NOMO-1 treated with DMSO at 0.1 percent for 48 hours (cell line): ENCODE results near the gene ARHGEF25.
"Not testable (repeated sequence)": the region's sequence is repeated elsewhere in the genome, so short reads cannot be mapped to it uniquely, and the experiment has no call there.

ENCODE experiments used
- DNase-seq: peaks from one replicate; lab custom pipeline; 2025; ENCODE audit not compliant: unreplicated experiment; lab: John Stamatoyannopoulos, UW

The ARHGEF25 gene

DNA sequence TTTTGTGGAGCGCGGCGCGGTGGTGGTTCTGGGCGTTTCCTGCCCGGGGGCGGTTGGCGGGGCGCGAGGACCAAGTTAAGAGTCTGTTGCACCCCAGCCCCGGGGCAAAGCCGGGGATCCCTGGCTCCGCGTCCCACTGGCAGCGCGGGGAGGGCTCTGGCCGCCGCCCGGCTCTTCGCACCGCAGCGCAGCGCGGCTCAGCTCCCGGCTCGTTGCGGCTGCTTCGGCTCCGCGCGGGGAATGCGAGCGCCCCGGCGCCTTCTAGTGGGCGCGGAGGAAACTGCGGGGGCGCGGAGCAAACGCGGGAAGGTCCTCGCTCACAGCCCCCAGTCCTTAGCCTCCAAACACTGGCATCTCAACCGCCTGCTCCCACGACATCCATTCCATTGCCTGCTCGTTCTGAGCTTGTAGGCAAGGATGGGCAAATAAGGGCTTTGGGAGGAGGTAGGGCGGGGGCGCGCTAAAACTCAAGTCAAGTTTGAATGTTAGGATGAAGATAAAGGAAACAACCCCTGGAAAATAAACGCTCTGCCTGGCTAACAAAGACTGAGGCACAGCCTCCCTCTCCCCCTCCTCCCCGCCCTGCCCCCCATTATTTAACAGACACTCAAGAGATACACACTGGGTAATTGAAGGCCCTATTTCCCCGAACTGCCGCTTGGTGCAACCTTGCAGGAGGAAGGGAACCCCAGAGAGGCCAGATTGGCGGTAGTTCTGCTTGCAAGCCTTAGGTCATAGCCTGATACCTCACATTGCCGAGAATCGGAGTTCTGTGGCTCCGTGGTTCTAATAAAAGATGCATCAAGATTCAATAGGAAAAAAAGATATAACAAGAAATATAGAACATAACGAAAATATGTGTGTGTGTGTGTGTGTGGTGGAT lies 22.0 kb downstream of the ARHGEF25 start, which contains the start of gene B4GALNT1:
Gene B4GALNT1 (minus strand): TSS at position 244 of the 883 bp plus-strand sequence. CDS start 1,069 bp downstream, outside the sequence.
- DNase-seq: peak; percentile 47

DNA sequence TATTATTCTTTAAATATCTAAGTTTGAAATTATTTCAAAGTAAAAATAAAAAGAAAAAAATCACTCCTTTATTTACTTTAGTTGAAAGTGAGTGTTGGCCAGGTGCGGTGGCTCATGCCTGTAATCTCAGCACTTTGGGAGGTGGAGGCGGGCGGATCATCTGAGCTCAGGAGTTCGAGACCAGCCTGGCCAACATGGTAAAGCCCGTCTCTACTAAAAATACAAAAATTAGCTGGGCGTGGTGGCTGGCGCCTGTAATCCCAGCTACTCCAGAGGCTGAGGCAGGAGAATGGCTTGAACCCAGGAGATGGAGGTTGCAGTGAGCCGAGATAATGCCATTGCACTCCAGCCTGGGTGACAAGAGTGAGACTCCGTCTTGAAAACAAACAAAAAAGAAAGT lies 25.5 kb downstream of the ARHGEF25 start:
- DNase-seq: not testable (repeated sequence)

DNA sequence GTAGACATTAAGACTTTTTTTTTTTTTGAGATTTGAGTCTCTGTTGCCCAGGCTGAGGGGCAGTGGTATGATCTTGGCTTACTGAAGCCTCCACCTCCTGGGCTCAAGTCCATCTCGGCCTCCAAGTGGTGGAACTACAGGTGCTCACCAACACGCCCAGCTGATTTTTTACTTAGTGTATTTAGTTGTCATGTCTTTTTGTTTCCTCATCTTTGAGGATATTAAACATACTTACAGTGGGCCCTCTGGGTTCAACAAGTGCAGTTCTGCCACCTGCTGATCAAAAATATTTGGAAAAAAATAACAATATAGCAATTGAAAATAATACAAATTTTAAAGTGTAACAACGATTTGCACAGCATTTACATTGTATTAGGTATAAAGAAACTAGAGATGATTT lies 26.1 kb downstream of the ARHGEF25 start:
- DNase-seq: peak; percentile 12

DNA sequence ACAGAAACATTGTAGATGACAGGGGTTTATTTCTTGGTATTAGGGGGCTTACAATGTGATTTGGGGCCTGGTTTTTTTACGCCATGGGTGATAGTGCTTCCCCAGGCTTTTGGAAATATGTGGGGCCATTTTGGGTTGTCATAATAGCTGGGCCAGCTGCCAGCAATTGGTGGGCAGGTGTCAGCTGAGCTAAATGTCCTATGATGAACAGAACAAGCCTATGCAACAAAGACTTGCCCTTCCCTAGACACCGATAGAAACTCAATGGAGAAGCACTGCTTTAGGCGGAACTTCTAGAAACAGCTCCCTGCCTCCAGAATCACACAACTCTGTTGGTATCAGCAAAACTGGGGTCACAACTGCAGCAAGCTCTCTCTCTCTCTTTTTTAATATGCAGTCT lies 26.9 kb downstream of the ARHGEF25 start:
- DNase-seq: no peak

DNA sequence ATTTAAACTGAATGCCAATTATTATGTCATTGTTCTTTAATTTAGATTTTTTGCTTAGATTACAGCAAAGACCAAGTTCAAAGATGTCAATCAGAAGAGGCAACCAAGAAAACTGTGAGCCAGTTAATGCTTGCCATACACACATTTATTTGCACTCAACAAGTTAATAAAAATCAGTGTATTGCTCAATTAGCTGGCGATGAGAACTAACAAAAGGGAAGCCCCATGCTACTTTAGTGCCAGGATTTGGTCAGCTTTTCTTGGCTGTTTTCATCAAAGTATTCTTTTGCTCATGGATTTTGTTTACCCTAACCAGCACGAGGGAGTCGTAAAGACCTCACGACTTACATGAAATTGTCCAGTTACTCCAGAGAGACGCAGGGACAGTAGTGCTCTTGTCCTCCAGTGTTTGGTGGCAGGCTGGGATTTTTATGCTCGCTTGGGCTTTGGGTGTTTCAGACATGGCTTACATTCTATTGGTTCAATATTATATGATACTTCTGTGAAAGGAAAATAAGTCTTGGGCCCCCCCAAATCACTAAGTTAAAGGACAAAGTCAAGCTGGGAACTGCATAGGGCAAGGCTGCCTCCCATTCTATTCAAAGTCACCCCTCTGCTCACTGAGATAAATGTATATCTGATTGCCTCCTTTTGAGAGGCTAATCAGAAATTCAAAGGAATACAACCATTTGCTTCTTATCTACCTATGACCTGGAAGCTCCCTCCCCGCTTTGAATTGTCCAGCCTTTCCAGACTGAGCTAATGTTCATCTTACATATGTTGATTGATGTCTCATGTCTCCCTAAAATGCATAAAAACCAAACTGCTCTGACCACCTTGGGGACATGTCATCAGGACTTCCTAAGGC lies 29.2 kb downstream of the ARHGEF25 start:
- no peak for DNase-seq

DNA sequence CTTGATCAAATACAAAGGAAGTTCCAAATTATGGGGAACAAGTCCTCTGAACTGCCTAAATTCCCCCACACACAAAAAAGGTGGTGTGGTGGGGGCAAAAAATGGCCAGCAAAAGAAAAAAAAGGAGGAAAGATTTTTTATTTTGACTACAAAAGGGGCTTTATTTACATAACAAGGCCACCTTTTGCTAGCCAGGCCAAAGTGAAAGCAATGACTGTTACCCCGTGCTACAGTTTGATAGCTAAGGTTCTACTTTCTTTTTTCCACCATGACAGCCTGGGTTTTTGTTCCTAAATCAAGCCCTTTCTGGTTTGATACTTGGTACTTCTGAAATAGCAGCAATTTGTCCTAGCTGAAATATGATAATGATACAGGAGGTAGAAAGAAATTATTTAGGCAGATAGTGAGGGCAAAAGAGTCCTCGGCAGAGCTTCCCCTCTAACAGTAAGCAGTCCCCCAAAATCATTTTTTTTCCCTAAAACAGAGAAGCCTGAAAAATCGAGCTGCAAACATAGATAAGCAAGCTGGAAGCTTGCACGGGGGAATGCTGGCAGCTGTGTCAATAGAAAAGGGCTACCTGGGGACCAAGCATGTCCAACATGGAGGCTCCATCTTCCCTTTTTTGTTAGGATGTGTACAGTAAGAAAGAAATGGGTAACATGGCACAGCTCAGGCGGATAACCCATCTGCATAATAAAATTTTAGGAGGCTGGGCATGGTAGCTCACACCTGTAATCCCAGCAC lies 30.6 kb downstream of the ARHGEF25 start:
- no peak for DNase-seq

DNA sequence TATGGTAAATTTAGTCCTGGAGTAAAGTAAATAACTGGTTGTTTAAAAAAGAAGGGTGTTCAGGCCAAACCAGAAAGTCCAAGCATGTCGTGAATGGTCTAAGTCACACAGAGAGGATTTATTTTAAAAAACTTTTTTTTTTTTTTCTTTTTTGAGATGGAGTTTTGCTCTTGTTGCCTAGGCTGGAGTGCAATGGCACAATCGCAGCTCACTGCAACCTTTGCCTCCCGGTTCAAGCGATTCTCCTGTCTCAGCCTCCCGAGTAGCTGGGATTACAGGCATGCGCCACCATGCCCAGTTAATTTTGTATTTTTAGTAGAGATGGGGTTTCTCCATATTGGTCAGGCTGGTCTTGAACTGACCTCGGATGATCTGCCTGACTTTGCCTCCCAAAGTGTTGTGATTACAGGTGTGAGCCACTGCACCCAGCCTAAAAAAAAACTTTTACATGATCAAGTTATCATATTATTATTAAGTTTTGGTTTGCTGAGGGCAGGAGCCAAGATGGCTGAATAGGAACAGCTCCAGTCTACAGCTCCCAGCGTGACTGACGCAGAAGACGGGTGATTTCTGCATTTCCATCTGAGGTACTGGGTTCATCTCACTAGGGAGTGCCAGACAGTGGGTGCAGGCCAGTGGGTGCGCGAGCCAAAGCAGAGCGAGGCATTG lies 34.9 kb downstream of the ARHGEF25 start:
- not testable (repeated sequence) for DNase-seq

DNA sequence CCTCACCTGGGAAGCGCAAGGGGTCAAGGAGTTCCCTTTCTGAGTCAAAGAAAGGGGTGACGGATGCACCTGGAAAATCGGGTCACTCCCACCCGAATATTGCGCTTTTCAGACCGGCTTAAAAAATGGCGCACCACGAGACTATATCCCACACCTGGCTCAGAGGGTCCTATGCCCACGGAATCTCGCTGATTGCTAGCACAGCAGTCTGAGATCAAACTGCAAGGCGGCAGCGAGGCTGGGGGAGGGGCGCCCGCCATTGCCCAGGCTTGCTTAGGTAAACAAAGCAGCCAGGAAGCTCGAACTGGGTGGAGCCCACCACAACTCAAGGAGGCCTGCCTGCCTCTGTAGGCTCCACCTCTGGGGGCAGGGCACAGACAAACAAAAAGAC lies 35.4 kb downstream of the ARHGEF25 start:
- DNase-seq: not testable (repeated sequence)

DNA sequence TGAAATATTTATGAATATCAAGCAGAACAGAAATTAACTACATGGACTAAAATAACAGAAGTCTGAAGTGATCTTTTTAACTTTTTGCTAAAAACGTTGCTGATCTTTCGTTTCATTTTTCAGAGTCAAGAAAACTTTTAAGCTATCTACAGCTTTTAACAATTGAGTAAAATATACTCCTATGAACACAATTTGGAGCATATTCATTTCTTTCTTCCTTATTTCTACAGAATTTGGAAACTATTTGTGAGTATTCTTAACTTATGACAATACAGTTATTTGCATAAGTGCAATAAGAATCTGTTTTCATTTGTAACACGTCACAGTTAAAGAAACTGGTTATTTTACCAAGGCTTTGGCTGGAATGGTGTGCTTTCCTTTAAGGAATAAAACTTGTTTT lies 42.8 kb downstream of the ARHGEF25 start:
- DNase-seq: no peak

DNA sequence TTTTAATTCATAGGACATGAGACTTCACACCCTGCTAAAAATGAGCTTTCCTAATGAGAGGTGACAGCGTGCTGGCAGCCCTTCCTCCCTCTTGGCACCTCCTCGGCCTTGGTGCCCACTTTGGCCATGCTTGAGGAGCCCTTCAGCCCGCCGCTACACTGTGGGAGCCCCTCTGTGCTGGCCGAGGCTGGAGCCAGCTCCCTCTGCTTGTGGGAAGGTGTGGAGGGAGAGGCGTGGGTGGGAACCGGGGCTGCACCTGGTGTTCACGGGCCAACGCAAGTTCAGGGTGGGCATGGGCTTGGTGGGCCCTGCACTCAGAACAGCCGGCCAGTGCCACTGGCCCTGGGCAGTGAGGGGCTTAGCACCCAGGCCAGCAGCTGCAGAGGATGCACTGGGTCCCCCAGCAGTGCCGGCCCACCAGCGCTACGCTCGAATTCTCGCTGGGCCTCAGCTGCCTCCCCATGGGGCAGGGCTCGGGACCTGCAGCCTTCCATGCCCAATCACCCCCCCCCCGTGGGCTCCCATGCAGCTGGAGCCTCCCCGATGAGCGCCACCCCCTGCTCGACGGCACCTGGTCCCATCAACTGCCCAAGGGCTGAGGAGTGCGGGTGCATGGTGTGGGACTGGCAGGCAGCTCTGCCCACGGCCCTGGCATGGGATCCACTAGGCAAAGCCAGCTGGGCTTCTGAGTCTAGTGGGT lies 44.5 kb downstream of the ARHGEF25 start:
- no peak for DNase-seq

DNA sequence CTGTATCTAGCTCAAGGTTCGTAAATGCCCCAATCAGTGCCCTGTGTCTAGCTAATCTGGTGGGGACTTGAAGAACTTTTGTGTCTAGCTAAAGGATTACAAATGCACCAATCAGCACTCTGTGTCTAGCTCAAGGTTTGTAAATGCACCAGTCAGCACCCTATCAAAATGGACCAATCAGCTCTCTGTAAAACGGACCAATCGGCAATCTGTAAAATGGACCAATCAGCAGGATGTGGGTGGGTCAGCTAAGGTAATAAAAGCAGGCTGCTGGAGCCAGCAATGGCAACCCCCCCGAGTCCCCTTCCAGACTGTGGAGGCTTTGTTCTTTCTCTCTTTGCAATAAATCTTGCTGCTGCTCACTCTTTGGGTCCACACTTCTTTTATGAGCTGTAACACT lies 45.2 kb downstream of the ARHGEF25 start:
- DNase-seq: not testable (repeated sequence)

DNA sequence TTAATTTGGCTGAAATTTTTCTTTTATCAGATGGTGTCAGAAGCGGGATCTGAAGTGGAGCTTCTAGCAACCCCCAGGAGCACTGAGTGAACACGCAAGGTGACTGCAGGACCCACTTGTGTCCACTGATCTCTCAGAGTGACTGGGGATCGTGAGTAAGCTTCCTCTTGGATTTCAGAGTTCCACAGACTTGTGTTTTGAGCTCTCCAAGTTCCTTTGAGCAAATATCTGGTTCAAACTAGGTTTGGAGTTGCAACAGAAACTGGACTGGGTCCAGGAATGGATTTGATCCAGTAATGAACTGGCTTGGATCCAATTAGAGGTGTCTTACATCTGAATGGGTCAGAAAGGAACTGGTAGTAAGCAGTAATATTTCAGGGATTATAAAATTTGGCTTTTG lies 46.5 kb downstream of the ARHGEF25 start:
- DNase-seq: no peak

DNA sequence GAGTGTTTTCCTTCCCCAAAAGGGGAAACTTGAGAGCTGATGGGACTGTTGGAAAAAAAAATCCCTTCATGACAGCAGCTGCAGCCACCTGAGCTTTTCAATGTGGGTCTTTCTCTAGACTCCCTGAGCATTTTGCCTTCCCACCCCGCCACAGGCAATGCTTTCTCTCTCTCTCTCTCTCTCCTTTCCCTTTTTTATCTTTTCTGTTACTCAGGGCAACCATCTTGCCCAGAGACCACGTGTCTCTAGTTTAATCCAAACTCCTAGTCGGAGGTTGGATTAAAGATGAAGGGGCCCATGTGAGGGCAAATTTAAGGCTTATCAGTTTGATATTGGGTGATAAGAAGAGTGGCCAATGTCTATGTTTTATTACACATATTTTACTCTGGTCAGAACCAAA lies 47.7 kb downstream of the ARHGEF25 start:
- DNase-seq: no peak

DNA sequence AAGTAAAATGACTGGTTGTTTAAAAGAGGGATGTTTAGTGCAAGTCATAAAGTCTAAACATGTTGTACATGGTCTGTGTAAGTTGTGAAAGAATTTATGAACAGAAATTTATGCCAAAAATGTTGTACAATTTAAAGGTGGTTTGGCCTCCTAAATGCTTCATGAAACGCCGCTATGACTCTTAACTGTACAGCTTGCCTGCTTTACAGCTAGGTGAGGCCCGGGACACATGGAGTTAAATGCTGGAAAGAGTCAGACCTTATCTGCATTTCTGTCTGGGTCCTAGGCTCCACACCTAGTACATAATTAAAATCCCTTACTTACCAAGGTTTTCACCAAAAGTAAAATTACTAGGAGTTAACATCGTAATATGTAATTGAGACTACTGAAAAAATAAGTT lies 50.1 kb downstream of the ARHGEF25 start:
- DNase-seq: no peak

DNA sequence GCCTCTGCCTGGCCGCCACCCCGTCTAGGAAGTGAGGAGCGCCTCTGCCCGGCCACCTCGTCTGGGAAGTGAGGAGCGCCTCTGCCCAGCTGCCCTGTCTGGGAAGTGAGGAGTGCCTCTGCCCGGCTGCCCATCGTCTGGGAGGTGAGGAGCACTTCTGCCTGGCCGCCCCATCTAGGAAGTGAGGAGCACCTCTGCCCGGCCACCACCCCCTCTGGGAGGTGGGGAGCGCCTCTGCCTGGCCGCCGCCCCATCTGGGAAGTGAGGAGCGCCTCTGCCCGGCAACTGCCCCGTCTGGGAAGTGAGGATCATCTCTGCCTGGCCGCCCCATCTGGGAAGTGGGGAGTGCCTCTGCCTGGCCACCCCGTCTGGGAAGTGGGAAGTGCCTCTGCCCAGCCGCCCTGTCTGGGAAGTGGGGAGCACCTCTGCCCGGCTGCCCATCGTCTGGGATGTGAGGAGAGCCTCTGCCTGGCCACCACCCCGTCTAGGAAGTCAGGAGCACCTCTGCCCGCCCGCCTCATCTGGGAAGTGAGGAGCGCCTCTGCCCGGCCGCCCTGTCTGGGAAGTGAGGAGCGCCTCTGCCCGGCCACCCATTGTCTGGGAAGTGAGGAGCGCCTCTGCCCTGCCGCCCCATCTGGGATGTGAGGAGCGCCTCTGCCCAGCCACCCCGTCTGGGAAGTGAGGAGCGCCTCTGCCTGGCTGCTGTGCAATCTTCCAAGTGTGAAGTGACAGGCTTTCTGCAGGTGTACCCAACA lies 54.0 kb downstream of the ARHGEF25 start:
- DNase-seq: not testable (repeated sequence)
